Smooth muscle cell of the pulmonary artery (primary cell): ENCODE results near the gene CR1. TPM values are rescaled to one million over a fixed set of nuclear protein-coding genes. Genes with fewer than 3 reads are reported as not detected.

Experiments used
- total RNA-seq: library from RNA; depleted of rRNA; stranded (reverse); fragments of >200 nt; gene quantifications from 2 replicates; pipeline ENCODE4 v1.2.3, GENCODE V29; 2014

The CR1 gene
- not detected in 2 replicates for total RNA-seq

GRCh38 chr1:207495801-207496792 is at the start of gene CR1:
TSS of gene CR1 (plus strand) at chr1:207496157. CDS start at chr1:207496268, 111 bp downstream.

GRCh38 chr1:207454046-207454964 is 41.7 kb upstream of the CR1 start, which contains the start of gene CR2:
TSS of gene CR2 (plus strand) at chr1:207454328. CDS start at chr1:207454419, 91 bp downstream.

GRCh38 chr1:207644852-207645634 is 149.1 kb downstream of the CR1 start, which contains the start of gene CR1L:
TSS of gene CR1L (plus strand) at chr1:207645133. CDS start at chr1:207645234, 101 bp downstream.

Other genes with a start within 250 kb of the CR1 start
- gene CD55, start 174.5 kb upstream of the CR1 start, total RNA-seq, result 34.3 and 79.0 TPM in 2 replicates
- gene CR2, start 41.8 kb upstream of the CR1 start, total RNA-seq, result not detected in 2 replicates
- not detected in 2 replicates for gene CR1L, start 149.0 kb downstream of the CR1 start, total RNA-seq